ENCODE measurements around the gene GRIK4. TPM values are rescaled to one million over a fixed set of nuclear protein-coding genes. Genes with fewer than 3 reads are reported as not detected.

GRIK4 gene
- total RNA-seq, 1 donor from 2014 or later, result 2.2 TPM

- no peak overlapping the region for H3K27ac Mint-ChIP-seq (ENCODE audit: unreplicated experiment)
- Histone ChIP-seq H3K9me3 (ENCODE audit: insufficient read depth, low read depth, low read length) (no peaks in the 10 kb centered on the region), H4K20me1 (ENCODE audit: insufficient read depth, low read length) (no peaks in the 10 kb centered on the region), H3K4me1 (ENCODE audit: insufficient read depth, low read length) (peaks cover 3% of the 10 kb centered on the region), H3K9ac (ENCODE audit: low read length) (no peak overlapping the region), H2AFZ (ENCODE audit: low read depth, low read length) (no peak overlapping the region), H3K4me3 (ENCODE audit: insufficient read depth, low read depth, low read length) (no peak overlapping the region), H3K79me2 (ENCODE audit: insufficient read depth, low read length) (no peaks in the 10 kb centered on the region), H3K36me3 (ENCODE audit: insufficient read depth, low read length) (no peaks in the 10 kb centered on the region), H3K27me3 (ENCODE audit: insufficient read depth, low read length) (no peaks in the 10 kb centered on the region), H3K27ac (ENCODE audit: low read depth, low read length) (no peak overlapping the region), H3K4me2 (ENCODE audit: low read length) (no peak overlapping the region)
- no peak overlapping the region for H3K4me3 Mint-ChIP-seq (ENCODE audit: unreplicated experiment)
- DNase-seq (ENCODE audit: low read depth) (peak; percentile 23), FAIRE-seq (no peak)
- peaks cover 3% of the 10 kb centered on the region for H3K9me3 Mint-ChIP-seq (ENCODE audit: unreplicated experiment)
- peaks cover 24% of the 10 kb centered on the region for H3K27me3 Mint-ChIP-seq (ENCODE audit: low read depth, unreplicated experiment)
- TF ChIP-seq CTCF (IDR thresholded peaks at IDR 0.05; ENCODE audit: insufficient read depth, low read depth, low read length), result no peak
- no peak for TF ChIP-seq EZH2 (IDR thresholded peaks at IDR 0.05; ENCODE audit: insufficient read depth, low read length)
- H3K36me3 Mint-ChIP-seq (ENCODE audit: low read depth, unreplicated experiment), result no peaks in the 10 kb centered on the region
- H3K4me1 Mint-ChIP-seq (ENCODE audit: low read depth, unreplicated experiment), result peaks cover 26% of the 10 kb centered on the region
Observed at GRCh38 chr11:120608760-120609211, 97.2 kb downstream of the GRIK4 start.

- H3K4me1 Mint-ChIP-seq (ENCODE audit: low read depth, unreplicated experiment), result peaks cover 26% of the 10 kb centered on the region
- no peak overlapping the region for H3K27ac Mint-ChIP-seq (ENCODE audit: unreplicated experiment)
- Histone ChIP-seq H3K4me3 (ENCODE audit: insufficient read depth, low read depth, low read length) (no peak overlapping the region), H3K27ac (ENCODE audit: low read depth, low read length) (no peak overlapping the region), H3K27me3 (ENCODE audit: insufficient read depth, low read length) (no peaks in the 10 kb centered on the region), H3K9ac (ENCODE audit: low read length) (no peak overlapping the region), H2AFZ (ENCODE audit: low read depth, low read length) (no peak overlapping the region), H3K9me3 (ENCODE audit: insufficient read depth, low read depth, low read length) (no peaks in the 10 kb centered on the region), H4K20me1 (ENCODE audit: insufficient read depth, low read length) (no peaks in the 10 kb centered on the region), H3K4me1 (ENCODE audit: insufficient read depth, low read length) (peaks cover 3% of the 10 kb centered on the region), H3K79me2 (ENCODE audit: insufficient read depth, low read length) (no peaks in the 10 kb centered on the region), H3K4me2 (ENCODE audit: low read length) (no peak overlapping the region), H3K36me3 (ENCODE audit: insufficient read depth, low read length) (no peaks in the 10 kb centered on the region)
- no peaks in the 10 kb centered on the region for H3K36me3 Mint-ChIP-seq (ENCODE audit: low read depth, unreplicated experiment)
- no peak for TF ChIP-seq EZH2 (IDR thresholded peaks at IDR 0.05; ENCODE audit: insufficient read depth, low read length)
- no peak for TF ChIP-seq CTCF (IDR thresholded peaks at IDR 0.05; ENCODE audit: insufficient read depth, low read depth, low read length)
- DNase-seq (ENCODE audit: low read depth) (no peak), FAIRE-seq (no peak)
- H3K4me3 Mint-ChIP-seq (ENCODE audit: unreplicated experiment), result no peak overlapping the region
- peaks cover 3% of the 10 kb centered on the region for H3K9me3 Mint-ChIP-seq (ENCODE audit: unreplicated experiment)
- peaks cover 21% of the 10 kb centered on the region for H3K27me3 Mint-ChIP-seq (ENCODE audit: low read depth, unreplicated experiment)
Observed at GRCh38 chr11:120610111-120610510, 98.6 kb downstream of the GRIK4 start.

GRCh38 chr11:120611581-120611980 lies 100.0 kb downstream of the GRIK4 start:
- Mint-ChIP-seq H3K4me3 (ENCODE audit: unreplicated experiment) (no peak overlapping the region), H3K9me3 (ENCODE audit: unreplicated experiment) (peaks cover 3% of the 10 kb centered on the region), H3K27ac (ENCODE audit: unreplicated experiment) (no peak overlapping the region), H3K36me3 (ENCODE audit: low read depth, unreplicated experiment) (peaks cover 4% of the 10 kb centered on the region), H3K4me1 (ENCODE audit: low read depth, unreplicated experiment) (peaks cover 26% of the 10 kb centered on the region), H3K27me3 (ENCODE audit: low read depth, unreplicated experiment) (peaks cover 13% of the 10 kb centered on the region)
- Histone ChIP-seq H3K27ac (ENCODE audit: low read depth, low read length) (no peak overlapping the region), H3K36me3 (ENCODE audit: insufficient read depth, low read length) (no peaks in the 10 kb centered on the region), H3K4me1 (ENCODE audit: insufficient read depth, low read length) (peaks cover 3% of the 10 kb centered on the region), H3K4me2 (ENCODE audit: low read length) (no peak overlapping the region), H3K27me3 (ENCODE audit: insufficient read depth, low read length) (no peaks in the 10 kb centered on the region), H3K9me3 (ENCODE audit: insufficient read depth, low read depth, low read length) (no peaks in the 10 kb centered on the region), H3K9ac (ENCODE audit: low read length) (no peak overlapping the region), H3K4me3 (ENCODE audit: insufficient read depth, low read depth, low read length) (no peak overlapping the region), H4K20me1 (ENCODE audit: insufficient read depth, low read length) (no peaks in the 10 kb centered on the region), H3K79me2 (ENCODE audit: insufficient read depth, low read length) (no peaks in the 10 kb centered on the region), H2AFZ (ENCODE audit: low read depth, low read length) (no peak overlapping the region)
- DNase-seq (ENCODE audit: low read depth) (no peak), FAIRE-seq (no peak)
- TF ChIP-seq EZH2 (IDR thresholded peaks at IDR 0.05; ENCODE audit: insufficient read depth, low read length) (no peak), CTCF (IDR thresholded peaks at IDR 0.05; ENCODE audit: insufficient read depth, low read depth, low read length) (no peak)
